HG03097 (cell line): ENCODE results near the gene CHST5.
A peak's percentile ranks its signal among the peaks of the same experiment; 100 is the strongest.
"Not testable (repeated sequence)": the region's sequence is repeated elsewhere in the genome, so short reads cannot be mapped to it uniquely, and the experiment has no call there.

Experiments
- ATAC-seq: cut with Tn5 transposase; IDR thresholded peaks from one replicate; pipeline ENCODE4 v1.9.1; 2021; ENCODE audit not compliant: unreplicated experiment, low FRiP score

The CHST5 gene

DNA sequence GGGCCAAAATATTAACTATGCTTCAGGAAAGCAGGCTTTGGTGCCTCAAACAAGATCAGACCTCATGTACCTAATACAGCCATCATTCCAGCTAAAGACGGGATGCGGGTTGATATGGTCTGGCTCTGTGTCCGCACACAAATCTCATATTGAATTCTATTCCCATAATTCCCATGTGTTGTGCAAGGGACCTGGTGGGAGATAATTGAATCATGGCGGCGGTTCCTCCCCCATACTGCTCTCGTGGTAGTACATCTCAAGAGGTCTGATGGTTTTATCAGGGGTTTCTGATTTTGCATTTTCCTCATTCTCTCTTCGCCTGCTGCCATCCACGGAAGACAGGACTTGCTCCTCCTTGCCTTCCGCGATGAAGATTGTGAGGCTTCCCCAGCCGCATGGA is 21.6 kb downstream of the CHST5 start:
- no peak for ATAC-seq

DNA sequence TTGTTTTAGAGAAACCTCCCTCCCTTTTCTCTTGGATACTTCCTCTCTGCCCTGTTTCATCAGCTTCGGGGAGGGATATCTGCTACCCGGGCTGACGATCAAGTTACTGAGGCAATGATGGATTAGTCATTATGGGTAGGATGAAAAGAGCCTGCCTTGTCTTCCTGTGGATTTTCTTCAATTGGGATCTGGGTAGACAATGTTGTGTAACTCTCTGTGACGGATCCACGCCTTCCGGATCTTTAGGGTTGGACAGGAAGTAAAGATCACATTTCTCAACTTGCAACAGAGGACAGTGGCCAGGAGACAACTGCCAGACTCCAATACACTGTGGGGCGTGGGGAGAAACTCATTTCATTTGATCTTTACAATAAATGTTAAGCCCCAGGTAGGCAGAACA is 29.3 kb downstream of the CHST5 start:
- ATAC-seq = no peak

GRCh38 chr16:75506107-75506506 is 29.8 kb downstream of the CHST5 start:
- ATAC-seq = no peak

GRCh38 chr16:75503801-75504200 is 32.1 kb downstream of the CHST5 start:
- ATAC-seq = no peak

DNA sequence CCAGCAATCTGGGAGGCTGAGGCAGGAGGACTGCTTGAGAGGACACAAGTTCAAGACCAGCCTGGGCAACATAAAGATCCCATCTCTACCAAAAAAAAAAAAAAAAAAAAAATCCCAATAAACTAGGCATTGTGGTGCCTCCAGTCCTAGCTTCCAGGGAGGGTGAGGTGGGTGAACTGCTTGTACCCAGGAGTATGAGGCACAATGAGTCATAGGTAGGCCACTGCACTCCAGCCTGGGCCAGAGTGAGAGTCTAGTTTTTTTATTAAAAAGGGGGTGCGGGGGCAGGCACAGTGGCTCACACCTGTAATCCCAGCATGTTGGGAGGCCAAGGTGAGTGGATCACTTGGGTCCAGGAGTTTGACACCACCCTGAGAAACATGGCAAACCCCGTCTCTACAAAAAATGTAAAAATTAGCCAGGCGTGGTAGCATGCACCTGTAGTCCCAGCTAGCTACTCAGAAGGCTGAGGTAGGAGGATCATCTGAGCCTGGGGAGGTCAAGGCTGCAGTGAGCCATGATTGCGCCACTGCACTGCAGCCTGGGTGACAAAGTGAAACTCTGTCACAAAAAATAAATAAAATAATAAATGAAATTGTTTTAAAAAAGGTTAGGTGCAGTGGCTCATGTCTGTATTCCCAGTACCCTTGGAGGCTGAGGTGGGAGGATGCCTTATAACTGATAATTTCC is 32.8 kb downstream of the CHST5 start:
- no peak for ATAC-seq

DNA sequence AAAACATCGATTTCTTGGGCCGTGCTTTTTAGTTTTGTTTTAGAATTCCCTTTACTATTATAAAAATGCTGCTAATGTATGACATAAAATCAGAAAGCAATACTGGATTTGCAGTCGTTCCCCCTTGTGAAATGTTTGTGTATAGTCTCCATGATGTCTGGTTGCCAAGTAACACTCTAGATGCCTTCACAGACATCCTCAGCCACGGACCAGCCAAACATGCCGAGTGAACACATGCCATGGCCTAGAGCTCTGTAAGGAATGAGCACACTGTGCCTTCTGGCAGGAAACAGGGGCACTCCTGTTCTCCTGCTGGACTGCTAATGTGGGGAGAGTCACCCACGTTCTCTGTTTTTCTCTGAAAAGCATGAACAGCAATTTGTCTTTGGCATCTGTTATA is 34.1 kb downstream of the CHST5 start:
- ATAC-seq = not testable (repeated sequence)

- ATAC-seq = no peak
Measured at GRCh38 chr16:75501359-75501758, 34.5 kb downstream of the CHST5 start.

GRCh38 chr16:75498605-75499322 is 37.1 kb downstream of the CHST5 start:
- not testable (repeated sequence) for ATAC-seq

- ATAC-seq = no peak
Measured at GRCh38 chr16:75497558-75497957, 38.4 kb downstream of the CHST5 start.

DNA sequence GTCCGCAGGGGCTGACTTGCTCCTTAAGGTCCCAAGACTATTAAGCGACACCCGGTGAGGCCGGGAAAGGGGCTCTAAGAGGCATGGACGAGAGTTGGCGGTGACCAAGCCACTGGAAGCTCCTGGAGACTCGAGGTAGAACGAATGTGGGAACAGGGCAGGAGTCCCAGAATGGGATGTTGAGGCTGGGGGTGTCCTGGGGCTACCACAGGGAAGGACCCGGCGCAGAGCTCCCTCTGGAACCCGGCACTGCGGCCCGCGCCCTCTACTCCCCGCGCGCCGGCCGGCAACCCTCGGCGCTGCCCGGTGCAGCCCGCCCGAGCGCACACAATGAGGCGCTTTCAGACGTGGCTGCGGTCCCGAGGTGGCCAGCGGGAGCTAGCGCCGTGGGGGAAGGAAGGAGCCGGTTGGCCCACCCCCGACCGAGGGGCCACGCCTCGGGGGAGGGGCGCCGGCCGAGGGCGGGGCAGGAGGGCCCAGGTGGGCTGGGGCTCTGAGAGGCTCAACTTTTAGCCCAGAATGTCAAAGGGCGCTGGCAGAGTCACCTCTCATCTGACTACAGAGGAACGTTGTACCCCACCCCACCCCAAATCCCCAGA is 40.7 kb downstream of the CHST5 start, which contains the start of gene CHST6:
CHST6 (minus strand) TSS at position 366 of the 599 bp plus-strand sequence. CDS start 15,613 bp downstream, outside the sequence.
- ATAC-seq = peak; percentile 77

GRCh38 chr16:75494661-75495075 is 41.2 kb downstream of the CHST5 start:
- ATAC-seq = no peak

- no peak for ATAC-seq
Measured at GRCh38 chr16:75494184-75494583, 41.7 kb downstream of the CHST5 start.

GRCh38 chr16:75491876-75492275 is 44.0 kb downstream of the CHST5 start:
- ATAC-seq = no peak

GRCh38 chr16:75488322-75488721 is 47.6 kb downstream of the CHST5 start:
- no peak for ATAC-seq

- ATAC-seq = no peak
Measured at GRCh38 chr16:75486676-75487313, 49.1 kb downstream of the CHST5 start.

GRCh38 chr16:75486014-75486675 is 49.8 kb downstream of the CHST5 start:
- no peak for ATAC-seq

- ATAC-seq = no peak
Measured at GRCh38 chr16:75485230-75486013, 50.5 kb downstream of the CHST5 start.

- ATAC-seq = no peak
Measured at GRCh38 chr16:75483222-75483621, 52.7 kb downstream of the CHST5 start.

- ATAC-seq = no peak
Measured at GRCh38 chr16:75482434-75483205, 53.3 kb downstream of the CHST5 start.
